ENCODE results near the gene HOXA1.
"Not testable (repeated sequence)": the region's sequence is repeated elsewhere in the genome, so short reads cannot be mapped to it uniquely, and the experiment has no call there.

The HOXA1 gene

DNA sequence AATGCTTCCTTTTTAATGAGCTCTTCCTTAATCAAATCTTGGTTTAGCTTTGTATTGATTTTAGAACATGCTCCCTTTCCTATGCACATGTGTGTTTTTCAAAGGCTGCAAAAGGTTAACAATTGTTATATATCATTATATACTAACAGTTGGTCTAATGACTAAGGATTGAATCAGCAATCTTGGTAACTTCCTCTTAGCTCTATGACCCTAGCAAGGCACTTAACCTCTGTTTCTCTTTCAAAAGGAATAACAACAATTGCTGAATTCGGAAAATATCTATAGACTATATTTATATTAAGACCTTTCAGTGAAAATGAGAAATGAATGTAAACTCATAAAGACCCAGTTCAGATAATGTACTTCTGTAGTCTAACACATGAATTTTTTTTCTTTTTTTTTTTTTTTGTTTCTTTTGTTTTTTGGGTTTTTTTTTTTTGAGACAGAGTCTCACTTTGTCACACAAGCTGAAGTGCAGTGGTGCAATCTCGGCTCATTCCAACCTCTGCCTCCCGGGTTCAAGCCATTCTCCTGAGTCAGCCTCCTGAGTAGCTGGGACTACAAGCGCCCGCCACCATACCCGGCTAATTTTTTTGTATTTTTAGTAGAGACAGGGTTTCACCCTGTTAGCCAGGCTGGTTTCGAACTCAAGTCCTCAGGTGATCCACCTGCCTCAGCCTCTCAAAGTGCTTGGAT is 48.8 kb downstream of the HOXA1 start:
- no peak overlapping the region for H3K27ac ChIP-seq (ENCODE audit: low read depth, low read length)
- H3K9ac ChIP-seq (ENCODE audit: low read depth, low read length) = no peak overlapping the region
- no peak overlapping the region for H3K4me3 ChIP-seq (ENCODE audit: low read length)
- no peaks in the 10 kb centered on the region for H3K4me1 ChIP-seq (ENCODE audit: insufficient read depth, low read length)
- H3K36me3 ChIP-seq (ENCODE audit: insufficient read depth, low read length) = no peaks in the 10 kb centered on the region
- no peaks in the 10 kb centered on the region; the same call in 1 of the 2 replicates for H3K27me3 ChIP-seq (ENCODE audit: insufficient read depth, low read length)
- no peaks in the 10 kb centered on the region for H3K9me3 ChIP-seq (ENCODE audit: insufficient read depth, low read depth, low read length)
- WGBS = 94% methylated on average over 6 of the region's 7 CpGs

DNA sequence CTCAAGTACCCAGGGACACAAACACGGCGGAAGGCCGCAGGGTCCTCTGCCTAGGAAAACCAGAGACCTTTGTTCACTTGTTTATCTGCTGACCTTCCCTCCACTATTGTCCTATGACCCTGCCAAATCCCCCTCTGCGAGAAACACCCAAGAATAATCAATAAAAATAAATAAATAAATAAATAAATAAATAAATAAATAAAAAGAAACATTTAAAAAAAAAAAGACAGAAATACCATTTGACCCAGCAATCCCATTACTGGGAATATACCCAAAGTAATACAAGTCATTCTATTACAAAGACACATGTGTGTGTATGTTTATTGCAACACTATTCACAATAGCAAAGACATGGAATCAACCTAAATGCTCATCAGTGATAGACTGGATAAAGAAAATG is 49.8 kb downstream of the HOXA1 start:
- not testable (repeated sequence) for H3K27me3 ChIP-seq (ENCODE audit: insufficient read depth, low read length); H3K9ac ChIP-seq (ENCODE audit: low read depth, low read length); H3K9me3 ChIP-seq (ENCODE audit: insufficient read depth, low read depth, low read length); H3K4me3 ChIP-seq (ENCODE audit: low read length); H3K36me3 ChIP-seq (ENCODE audit: insufficient read depth, low read length); H3K4me1 ChIP-seq (ENCODE audit: insufficient read depth, low read length); H3K27ac ChIP-seq (ENCODE audit: low read depth, low read length)
- no CpG with 5 or more reads among the region's 4 CpGs for WGBS

DNA sequence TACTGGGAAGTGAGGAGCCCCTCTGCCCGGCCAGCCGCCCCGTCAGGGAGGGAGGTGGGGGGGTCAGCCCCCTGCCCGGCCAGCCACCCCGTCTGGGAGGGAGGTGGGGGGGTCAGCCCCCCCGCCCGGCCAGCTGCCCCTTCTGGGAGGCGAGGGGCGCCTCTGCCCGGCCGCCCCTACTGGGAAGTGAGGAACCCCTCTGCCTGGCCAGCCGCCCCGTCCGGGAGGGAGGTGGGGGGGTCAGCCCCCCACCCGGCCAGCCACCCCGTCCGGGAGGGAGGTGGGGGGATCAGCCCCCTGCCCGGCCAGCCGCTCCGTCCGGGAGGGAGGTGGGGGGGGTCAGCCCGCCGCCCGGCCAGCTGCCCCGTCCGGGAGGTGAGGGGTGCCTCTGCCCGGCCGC is 50.7 kb downstream of the HOXA1 start:
- H3K4me3 ChIP-seq (ENCODE audit: low read length); H3K36me3 ChIP-seq (ENCODE audit: insufficient read depth, low read length); H3K4me1 ChIP-seq (ENCODE audit: insufficient read depth, low read length); H3K9me3 ChIP-seq (ENCODE audit: insufficient read depth, low read depth, low read length); H3K9ac ChIP-seq (ENCODE audit: low read depth, low read length); H3K27ac ChIP-seq (ENCODE audit: low read depth, low read length); H3K27me3 ChIP-seq (ENCODE audit: insufficient read depth, low read length): not testable (repeated sequence)
- WGBS = 92% methylated on average over 17 of the region's 28 CpGs

Measured in HUES64 (cell line).